ENCODE measurements around the gene TMEM247. TPM values are rescaled to one million over a fixed set of nuclear protein-coding genes. Genes with fewer than 3 reads are reported as not detected.

Gene TMEM247
- not detected in 2 replicates for polyA plus RNA-seq

GRCh38 chr2:46479265-46479664 is at the start of gene TMEM247:
Gene TMEM247 (plus strand): TSS chr2:46479565.

Other genes starting within 250 kb of the TMEM247 start
- gene EPAS1, start 182.2 kb upstream of the TMEM247 start, polyA plus RNA-seq: 1.0 and 1.3 TPM in 2 replicates
- 62.1 and 65.1 TPM in 2 replicates for gene RHOQ, start 62.9 kb downstream of the TMEM247 start, polyA plus RNA-seq
- gene ATP6V1E2, start 63.0 kb downstream of the TMEM247 start, polyA plus RNA-seq: 0.77 and 1.1 TPM in 2 replicates
- gene PIGF, start 137.5 kb downstream of the TMEM247 start, polyA plus RNA-seq: 193 and 240 TPM in 2 replicates
- 58.0 and 62.2 TPM in 2 replicates for gene CRIPT, start 137.7 kb downstream of the TMEM247 start, polyA plus RNA-seq
- gene SOCS5, start 219.7 kb downstream of the TMEM247 start, polyA plus RNA-seq: 16.3 and 16.6 TPM in 2 replicates

Measured in Purkinje cell (primary cell).